Pancreas (tissue), 10 donors: ENCODE measurements around the gene SAA4. TPM values are rescaled to one million over a fixed set of nuclear protein-coding genes. Genes with fewer than 3 reads are reported as not detected.

Experiments used
- ATAC-seq, 4 donors: fragments of 200-7000 bp; cut with Tn5 transposase; one replicate each; pipeline versions ENCODE4 v1.8.0 to v1.9.1; 2020; ENCODE audit warnings: mild to moderate bottlenecking in 4 of 4, moderate library complexity in 4 of 4
- DNase-seq, 6 donors: peaks; one replicate each; pipeline ENCODE4 v3.0.0-alpha.2; 2020
- FAIRE-seq: peaks from 2 replicates; lab custom pipeline; 2012; peaks lifted over from hg19 to GRCh38; lab: Jason Lieb, UNC
- H3K27ac ChIP-seq, 4 donors: fragments of 200-600 bp; sonication (generic); 1 replicate in 3 of 4; 2 replicates in 1 of 4; pipeline versions ENCODE4 v1.5.0 to v1.8.0; 2020
- H3K27me3 ChIP-seq, 4 donors: fragments of 200-600 bp; one replicate each; pipeline ENCODE4 v1.8.0; 2021
- H3K36me3 ChIP-seq, 3 donors: fragments of 200-600 bp; sonication (generic) in 1 of 3; one replicate each; pipeline versions ENCODE4 v1.5.0 to v1.8.0; 2020 to 2021
- H3K4me1 ChIP-seq, 3 donors: fragments of 200-600 bp; one replicate each; pipeline ENCODE4 v1.8.0; 2021
- H3K4me3 ChIP-seq, 4 donors: fragments of 200-600 bp; sonication (generic) in 2 of 4; one replicate each; pipeline versions ENCODE4 v1.5.0 to v1.8.0; 2020 to 2021
- H3K9me3 ChIP-seq, 4 donors: fragments of 200-600 bp; one replicate each; pipeline ENCODE4 v1.8.0; 2021
- CTCF ChIP-seq, 4 donors: fragments of 200-600 bp; sonication (generic) in 3 of 4; IDR thresholded peaks; one replicate each; pipeline versions ENCODE4 v1.5.0 to v1.8.0; 2021; ENCODE audit warnings: antibody characterized with exemption in 4 of 4
- WGBS, 2 donors: extraction: QIAGEN DNeasy Blood & Tissue Kit; methylation state at CpG; one replicate each; pipeline ENCODE4 v1.1.7; 2013; 5-methylcytosine and 5-hydroxymethylcytosine counted together
- intact Hi-C, 3 donors: fragments of 100-400 bp; cut with DNase I; formaldehyde crosslinking; loops; one replicate each; pipeline versions ENCODE4 v1.11.1 to v1.14.2; 2022
- polyA plus RNA-seq, 2 donors: library from polyadenylated mRNA; stranded (reverse); fragments of 200-250 nt; gene quantifications; one replicate each; pipeline ENCODE4 v1.2.3, GENCODE V29; 2013
- total RNA-seq, 6 donors: library from RNA; stranded (reverse); fragmentation: NEBNext Ultra II Directional in 4 of 6; extraction: Animal tissue kit (Norgen Biotek cat#: 25700) in 4 of 6; gene quantifications; one replicate each; pipeline versions ENCODE4 v1.2.1 to v1.2.4, GENCODE V29; 2021 to 2023
- donor health status: healthy with polysubstance abuse.
- donor health status: DM: no; HTN: no; CAD: no; lungs with moderate emphysema.
- donor health status: DM: no; HTN: no; CAD: no.
- donor health status: control.
- donor health status: control.
- donor health status: Bipolar disorder and iron deficiency.
- donor health status: DM: yes; HTN: yes; CAD: no.
- donor health status: DM: no; HTN: no; CAD: no.
- donor health status: DM: no; HTN: no; CAD: no.
- donor health status: DM: yes; HTN: yes; CAD: no.

The SAA4 gene
- total and polyA plus RNA-seq, 8 donors = 0.44 TPM; not detected in 7

- ATAC-seq (no peak), FAIRE-seq (no peak), DNase-seq (no peak)
- Histone ChIP-seq H3K36me3 (no peaks in the 10 kb centered on the region), H3K27ac (no peak overlapping the region), H3K4me1 (no peaks in the 10 kb centered on the region), H3K9me3 (no peaks in the 10 kb centered on the region), H3K27me3 (peaks cover 0 to 4% (median 0%) of the 10 kb centered on the region in 4 donors), H3K4me3 (no peak overlapping the region)
- intact Hi-C loops = no loop called here
- TF ChIP-seq CTCF (IDR thresholded peaks at IDR 0.05) = no peak
- WGBS, 2 donors = 86 to 93% methylated on average over 24 of the region's 24 CpGs
Measured at GRCh38 chr11:18188796-18189195, 47.8 kb downstream of the SAA4 start.

Other genes starting within 250 kb of the SAA4 start
- 10 to 100 TPM; 17.8 to 29.6 (median 24.0) TPM for gene SERGEF, start 223.8 kb downstream of the SAA4 start, total RNA-seq
- 100 to 1,000 TPM in 1 of 2 donors, 10 to 100 TPM in 1; 51.9 to 101 TPM for gene SERGEF, start 223.8 kb downstream of the SAA4 start, polyA plus RNA-seq
- under 1 TPM; 0.03 to 0.35 (median 0.14) TPM for gene TPH1, start 190.5 kb downstream of the SAA4 start, total RNA-seq
- gene TPH1, start 190.5 kb downstream of the SAA4 start, polyA plus RNA-seq = under 1 TPM; 0.23 to 0.47 TPM
- 1 to 10 TPM; 4.6 to 7.4 (median 5.5) TPM for gene SAAL1, start 130.7 kb downstream of the SAA4 start, total RNA-seq
- 1 to 10 TPM; 7.0 to 8.8 TPM for gene SAAL1, start 130.7 kb downstream of the SAA4 start, polyA plus RNA-seq
- not detected for gene MRGPRX3, start 104.2 kb downstream of the SAA4 start, total RNA-seq
- gene MRGPRX3, start 104.2 kb downstream of the SAA4 start, polyA plus RNA-seq = not detected
- not detected for gene MRGPRX4, start 64.0 kb downstream of the SAA4 start, total RNA-seq
- gene MRGPRX4, start 64.0 kb downstream of the SAA4 start, polyA plus RNA-seq = not detected
- gene SAA2, start 11.9 kb upstream of the SAA4 start, total RNA-seq = 10 to 100 TPM in 3 of 6 donors, under 1 TPM in 1, not detected in 2; 0.59 to 22.0 (median 16.8) TPM
- 1 to 10 TPM in 1 of 2 donors, under 1 TPM in 1; 0.49 to 3.3 TPM for gene SAA2, start 11.9 kb upstream of the SAA4 start, polyA plus RNA-seq
- gene SAA1, start 29.5 kb upstream of the SAA4 start, total RNA-seq = 10 to 100 TPM in 3 of 6 donors, 1 to 10 TPM in 2, under 1 TPM in 1; 0.67 to 77.9 (median 10.1) TPM
- gene SAA1, start 29.5 kb upstream of the SAA4 start, polyA plus RNA-seq = 10 to 100 TPM in 1 of 2 donors, 1 to 10 TPM in 1; 5.9 to 47.8 TPM
- 1 to 10 TPM; 4.6 to 9.7 (median 7.3) TPM for gene HPS5, start 85.3 kb upstream of the SAA4 start, total RNA-seq
- 1 to 10 TPM; 3.4 to 5.0 TPM for gene HPS5, start 85.3 kb upstream of the SAA4 start, polyA plus RNA-seq
- gene GTF2H1, start 85.8 kb upstream of the SAA4 start, total RNA-seq = 10 to 100 TPM; 13.9 to 23.1 (median 18.2) TPM
- 10 to 100 TPM; 11.9 to 20.5 TPM for gene GTF2H1, start 85.8 kb upstream of the SAA4 start, polyA plus RNA-seq
- 100 to 1,000 TPM in 3 of 6 donors, 10 to 100 TPM in 3; 66.2 to 223 (median 116) TPM for gene LDHA, start 157.8 kb upstream of the SAA4 start, total RNA-seq
- 100 to 1,000 TPM in 1 of 2 donors, 10 to 100 TPM in 1; 75.8 to 100 TPM for gene LDHA, start 157.8 kb upstream of the SAA4 start, polyA plus RNA-seq
- under 1 TPM in 2 of 6 donors, not detected in 4; 0.47 to 0.86 TPM for gene LDHC, start 175.5 kb upstream of the SAA4 start, total RNA-seq
- 1 to 10 TPM in 1 of 2 donors, under 1 TPM in 1; 0.38 to 1.3 TPM for gene LDHC, start 175.5 kb upstream of the SAA4 start, polyA plus RNA-seq
- not detected for gene LDHAL6A, start 219.1 kb upstream of the SAA4 start, total RNA-seq
- under 1 TPM in 1 of 2 donors, not detected in 1; 0.02 TPM for gene LDHAL6A, start 219.1 kb upstream of the SAA4 start, polyA plus RNA-seq